NCI-H2227 (cell line): ENCODE results near the gene UNC5A.

ENCODE experiments used
- DNase-seq: peaks from one replicate; lab custom pipeline; 2025; ENCODE audit not compliant: unreplicated experiment; lab: John Stamatoyannopoulos, UW

Gene UNC5A

GRCh38 chr5:176799488-176799887 is 10.9 kb upstream of the UNC5A start:
- no peak for DNase-seq

- DNase-seq: no peak
Observed at GRCh38 chr5:176800024-176800423, 10.3 kb upstream of the UNC5A start.

DNA sequence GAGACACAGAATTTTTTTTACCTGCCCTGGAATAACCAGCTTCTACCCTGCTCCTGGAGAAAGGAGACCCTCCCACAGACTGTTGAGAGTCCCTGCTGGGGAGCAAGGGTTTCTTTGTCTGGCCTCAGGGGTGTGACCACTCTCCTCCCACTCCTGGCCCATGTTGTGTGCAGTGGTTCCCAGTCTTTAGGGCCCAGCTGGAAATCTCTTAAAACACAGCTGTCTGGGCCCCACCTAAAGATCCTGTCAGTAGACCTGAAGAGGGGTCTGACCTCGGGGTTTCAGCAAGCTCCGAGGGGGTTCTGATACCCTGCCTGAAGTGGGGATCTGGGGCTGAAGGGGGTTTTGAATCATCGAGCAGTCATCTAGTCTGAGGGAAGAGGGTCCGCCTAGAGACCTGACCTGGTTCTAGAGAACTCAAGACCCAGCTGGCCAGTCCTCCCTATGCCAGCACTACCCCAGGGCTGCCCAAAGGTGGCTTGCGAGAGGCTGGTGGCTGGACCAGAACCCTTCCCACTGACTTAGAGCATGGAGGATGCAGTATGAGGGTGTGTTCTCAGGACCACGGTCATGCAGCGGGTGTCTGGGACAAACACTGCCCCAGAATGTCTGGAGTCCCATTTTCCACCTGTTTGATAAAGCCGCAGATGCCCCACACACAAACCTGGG is 8.1 kb upstream of the UNC5A start:
- DNase-seq: no peak

DNA sequence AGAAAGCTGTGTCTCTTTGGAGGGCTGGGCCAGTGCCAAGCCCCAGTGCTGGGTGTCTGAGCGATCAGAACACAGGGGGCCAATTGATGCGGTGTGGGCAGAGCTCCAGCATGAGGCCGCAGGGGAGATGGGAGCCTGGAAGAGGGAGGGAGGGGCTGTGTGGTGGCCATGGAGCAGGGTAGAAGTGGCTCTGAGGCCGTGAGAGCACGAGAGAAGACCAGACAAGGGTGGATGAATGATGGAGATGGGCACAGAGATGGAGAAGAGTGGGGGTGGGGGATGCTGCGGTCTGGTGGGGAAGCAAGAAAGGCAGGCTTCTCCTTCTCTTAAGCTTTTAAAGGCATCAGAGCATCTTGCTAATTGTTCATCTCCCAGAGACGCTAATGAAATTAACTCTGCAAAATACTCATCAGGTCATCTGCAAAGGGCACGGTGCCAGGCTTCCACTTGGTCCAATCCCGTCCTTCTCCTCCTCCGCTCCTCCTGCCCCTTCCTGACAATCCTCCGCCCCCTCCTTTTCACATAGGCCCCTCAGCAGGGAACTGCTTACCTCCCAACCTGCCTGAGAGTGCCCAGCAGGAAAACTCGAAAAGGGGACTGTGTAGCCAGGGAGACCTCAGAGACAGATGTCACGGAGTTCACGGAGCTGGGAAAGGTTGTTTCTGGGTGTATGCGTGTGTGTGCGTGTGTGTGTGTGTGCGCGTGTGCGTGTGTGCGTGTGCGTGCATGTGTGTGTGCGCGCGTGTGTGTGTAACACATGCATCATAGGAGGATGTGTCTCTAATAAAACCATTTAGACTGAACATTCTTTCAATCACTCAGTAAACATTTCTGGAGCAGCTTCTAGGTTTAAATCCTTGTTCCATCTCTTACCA is 7.1 kb upstream of the UNC5A start:
- DNase-seq: no peak

DNA sequence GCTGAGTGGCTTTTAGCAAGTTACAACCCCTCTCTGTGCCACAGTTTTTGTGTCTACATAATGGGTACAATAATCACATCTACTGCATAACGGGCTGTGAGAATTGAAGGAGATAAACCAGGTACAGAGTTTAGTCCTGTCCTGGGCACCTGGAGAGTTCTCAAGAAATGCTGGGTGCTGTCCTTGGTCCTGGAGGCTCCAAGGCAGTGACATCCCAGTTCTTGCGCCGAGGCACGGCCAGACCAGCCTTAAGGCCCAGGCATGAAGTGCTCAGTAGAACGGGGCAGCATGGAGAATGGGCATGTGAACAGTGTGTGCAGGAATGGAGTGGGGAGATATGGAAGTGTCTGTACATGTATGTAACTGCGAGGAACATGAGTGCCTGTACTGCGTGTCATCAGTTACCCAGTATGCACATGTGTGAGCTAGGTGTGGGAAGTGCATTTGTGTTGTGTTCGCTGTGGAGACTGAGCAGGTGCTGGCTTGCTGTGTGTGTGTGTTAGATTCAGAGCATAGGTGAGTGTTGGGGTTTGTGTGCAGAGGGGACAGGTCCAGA is 6.3 kb upstream of the UNC5A start:
- DNase-seq: no peak

- DNase-seq: no peak
Observed at GRCh38 chr5:176806137-176806536, 4.2 kb upstream of the UNC5A start.

- peak; percentile 38 for DNase-seq
Observed at GRCh38 chr5:176809544-176810080, 747 bp upstream of the UNC5A start.

- DNase-seq: no peak
Observed at GRCh38 chr5:176810687-176811501, 535 bp downstream of the UNC5A start.

- DNase-seq: peak; percentile 44
Observed at GRCh38 chr5:176812269-176813259, 2.2 kb downstream of the UNC5A start.

DNA sequence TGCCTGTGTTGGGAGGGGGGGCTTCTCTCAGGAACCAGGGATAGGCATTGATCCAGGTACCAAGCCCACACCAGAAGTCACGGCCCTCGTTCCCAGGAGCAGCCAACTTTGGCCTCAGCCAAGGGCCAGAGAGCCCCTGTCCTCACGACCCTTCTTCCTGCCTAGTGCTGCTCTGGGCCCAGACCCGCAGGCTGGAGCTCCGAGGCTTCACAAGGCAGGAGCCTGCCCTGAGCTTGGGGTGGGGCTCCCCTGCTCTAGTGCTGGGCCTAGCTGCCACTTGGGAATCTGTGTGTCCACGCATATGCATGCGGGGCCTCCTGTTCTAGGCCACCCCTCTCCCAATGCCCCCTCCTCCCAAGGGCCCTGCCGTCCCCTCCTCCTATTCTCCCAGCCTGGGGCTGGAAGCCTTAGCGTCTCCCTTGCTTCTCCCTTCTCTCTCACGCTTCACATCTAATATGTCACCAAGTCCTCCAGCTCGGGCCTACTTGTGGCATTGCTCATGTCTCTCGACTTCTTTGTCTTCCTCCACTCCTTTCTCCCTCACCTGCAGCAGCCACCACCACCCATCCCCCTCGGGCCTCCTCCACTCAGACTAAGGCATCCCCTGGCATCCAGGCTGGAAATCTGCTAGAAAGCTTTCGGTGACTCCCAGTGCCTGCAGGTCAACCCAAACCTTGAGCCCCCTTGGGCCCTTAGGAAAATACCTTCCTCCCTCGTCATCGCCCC is 3.4 kb downstream of the UNC5A start:
- DNase-seq: no peak

GRCh38 chr5:176814313-176814685 is 3.9 kb downstream of the UNC5A start:
- DNase-seq: no peak

DNA sequence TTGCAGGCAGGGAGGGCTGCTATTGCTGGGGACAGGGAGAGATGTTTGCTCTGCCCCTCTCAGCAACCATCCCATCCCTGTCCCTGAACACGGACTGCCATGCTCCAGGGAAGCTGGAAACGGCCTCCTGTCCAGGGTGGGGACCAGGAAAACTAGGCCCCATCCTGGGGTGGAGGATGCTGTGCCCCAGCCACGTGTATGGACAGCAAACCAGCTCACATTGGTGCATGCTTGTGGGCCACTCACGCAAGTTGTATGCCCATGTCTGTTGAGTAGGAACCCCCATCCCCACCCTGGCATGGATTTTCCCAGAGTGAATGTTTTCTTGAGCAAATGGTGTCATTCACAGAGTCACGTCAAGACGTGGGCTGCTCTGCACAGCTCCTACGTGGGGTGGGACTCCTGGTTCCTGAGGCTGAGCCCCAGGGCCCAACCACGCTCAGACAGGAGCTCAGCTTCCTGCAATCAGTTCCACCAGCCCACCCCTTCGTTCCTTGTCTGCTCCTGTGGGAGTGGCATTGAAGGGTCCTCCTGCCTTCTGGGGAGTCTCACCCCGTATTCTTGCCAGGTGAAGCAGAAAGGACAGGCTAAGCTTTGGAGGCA is 4.6 kb downstream of the UNC5A start:
- DNase-seq: no peak

DNA sequence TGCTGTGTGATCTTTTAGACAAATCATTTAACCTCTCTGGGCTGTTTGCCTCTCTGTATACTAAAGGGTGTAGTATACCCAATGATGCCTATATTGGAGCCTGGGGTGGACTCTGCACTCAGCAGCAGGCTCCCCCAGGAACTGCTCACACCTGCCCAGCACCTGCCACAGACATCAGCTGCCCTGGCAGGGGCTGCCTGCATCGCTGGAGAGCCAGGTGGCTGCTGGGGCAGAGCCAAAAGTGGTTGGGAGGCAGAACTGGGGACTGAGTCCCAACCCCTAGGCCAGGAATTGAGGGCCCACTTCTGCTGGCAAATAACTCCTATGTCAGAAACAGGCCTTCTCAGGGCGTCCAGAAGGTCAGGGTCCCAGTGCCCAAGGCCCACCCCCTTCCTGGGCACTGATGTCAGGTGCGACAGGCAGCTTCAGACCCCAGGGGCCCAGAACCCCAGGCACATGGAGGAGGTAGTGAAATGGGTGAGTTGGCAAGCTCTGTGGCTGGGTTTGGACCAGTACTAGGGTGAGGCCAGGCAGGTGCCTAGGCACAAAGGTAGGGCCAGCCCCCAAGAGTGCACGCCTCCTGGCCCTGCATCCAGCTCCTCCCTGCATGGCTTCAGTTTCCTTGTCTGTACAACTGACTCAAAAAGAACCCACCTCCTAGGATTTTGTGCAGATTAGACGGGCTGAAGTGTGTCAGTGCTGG is 5.8 kb downstream of the UNC5A start:
- DNase-seq: no peak

GRCh38 chr5:176816791-176817347 is 6.5 kb downstream of the UNC5A start:
- no peak for DNase-seq

DNA sequence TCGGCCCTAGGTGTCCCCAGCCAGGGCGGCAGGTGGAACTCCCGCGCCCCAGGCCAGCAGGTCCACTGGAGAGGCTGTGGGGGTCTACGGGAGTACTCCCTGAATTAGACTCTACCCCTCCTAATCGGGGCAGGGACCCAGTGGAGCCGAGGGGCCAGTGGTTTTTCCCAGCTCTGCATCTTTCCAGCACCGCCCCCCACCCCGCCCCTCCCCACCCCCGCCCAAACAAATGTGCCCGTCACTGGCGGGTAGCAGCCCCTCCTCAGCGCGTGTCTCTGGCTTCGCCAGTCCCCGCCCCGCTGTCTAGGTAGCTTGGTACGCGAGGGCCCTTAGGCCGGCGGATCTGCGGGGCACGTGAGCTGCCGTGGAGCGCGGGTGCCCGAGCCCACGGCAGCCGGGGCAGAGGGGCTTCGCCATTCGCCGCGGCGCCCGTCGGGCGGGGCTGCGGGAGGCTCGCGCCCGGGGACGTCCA is 7.0 kb downstream of the UNC5A start:
- DNase-seq: peak; percentile 80

DNA sequence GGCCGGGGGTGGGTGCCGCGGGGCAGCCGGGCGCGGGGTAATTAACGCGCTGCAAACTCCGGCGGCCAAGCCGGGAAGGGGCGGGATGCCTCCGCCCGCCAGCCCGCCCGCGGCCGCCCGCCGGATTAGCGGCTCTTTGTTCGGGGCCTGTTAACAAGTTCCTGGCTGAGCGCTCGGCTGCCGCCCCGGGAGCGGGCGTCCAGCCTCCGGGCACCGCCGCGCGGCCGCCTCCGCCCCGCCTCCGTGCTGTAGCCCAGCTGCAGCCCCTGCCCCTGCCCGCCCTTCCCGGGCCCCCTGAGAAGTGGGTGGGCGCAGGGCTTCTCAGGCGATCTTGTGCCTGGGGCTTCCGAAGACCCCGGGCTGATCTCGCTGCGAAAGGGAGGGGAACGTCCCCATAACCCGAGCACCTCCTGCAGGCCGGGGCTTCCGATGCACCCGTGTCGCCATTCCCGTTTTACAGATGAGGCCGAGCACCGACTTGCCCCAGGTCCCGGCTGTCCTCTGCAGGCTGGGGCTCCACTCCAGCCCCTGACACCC is 7.5 kb downstream of the UNC5A start:
- peak; percentile 77 for DNase-seq

- DNase-seq: peak; percentile 34
Observed at GRCh38 chr5:176818391-176819098, 8.2 kb downstream of the UNC5A start.
